LNCaP clone FGC (cell line): Measurements from ENCODE around the gene SF3B2.

Source experiments
- DNase-seq: peaks from one replicate; pipeline ENCODE4 v3.0.0-alpha.2; 2011; ENCODE audit warnings: low read depth
- H3K4me3 ChIP-seq: 2 replicates; pipeline ENCODE4 v1.5.1; 2011; ENCODE audit warnings: mild to moderate bottlenecking, low read depth, low read length, control low read depth
- CTCF ChIP-seq: IDR thresholded peaks from 2 replicates; pipeline ENCODE4 v1.5.1; 2012; ENCODE audit warnings: mild to moderate bottlenecking; ENCODE audit not compliant: control insufficient read depth, insufficient read depth; ENCODE audit errors: extremely low read depth

Gene SF3B2

GRCh38 chr11:66035653-66036333 is 16.4 kb upstream of the SF3B2 start:
- DNase-seq = no peak
- TF ChIP-seq CTCF = no peak
- H3K4me3 ChIP-seq = no peak overlapping the region

GRCh38 chr11:66036334-66036710 is 15.8 kb upstream of the SF3B2 start:
- TF ChIP-seq CTCF = no peak
- no peak for DNase-seq
- H3K4me3 ChIP-seq = no peak overlapping the region

GRCh38 chr11:66037327-66037726 is 14.8 kb upstream of the SF3B2 start:
- no peak for DNase-seq
- no peak overlapping the region for H3K4me3 ChIP-seq
- no peak for TF ChIP-seq CTCF

GRCh38 chr11:66039765-66040164 is 12.4 kb upstream of the SF3B2 start:
- H3K4me3 ChIP-seq = no peak overlapping the region
- no peak for DNase-seq
- no peak for TF ChIP-seq CTCF

- H3K4me3 ChIP-seq = no peak overlapping the region
- no peak for TF ChIP-seq CTCF
- DNase-seq = no peak
Measured at GRCh38 chr11:66042227-66042995, 9.8 kb upstream of the SF3B2 start.

GRCh38 chr11:66042996-66043906 is 8.9 kb upstream of the SF3B2 start:
- no peak for DNase-seq
- TF ChIP-seq CTCF = no peak
- H3K4me3 ChIP-seq = no peak overlapping the region
